Right atrium auricular region (tissue), 2 donors: ENCODE results near the gene PBX4. TPM values are rescaled to one million over a fixed set of nuclear protein-coding genes. Genes with fewer than 3 reads are reported as not detected.

ENCODE experiments used
- DNase-seq: peaks from one replicate; pipeline ENCODE4 v3.0.0-alpha.2; 2019; ENCODE audit warnings: low spot score
- H3K27ac ChIP-seq, 2 donors: fragments of 200-600 bp; sonication (generic); 1 replicate in 1 of 2; 2 replicates in 1 of 2; pipeline ENCODE4 v1.5.1; 2016 to 2019
- H3K27me3 ChIP-seq, 2 donors: fragments of 200-600 bp; sonication (generic); one replicate each; pipeline versions ENCODE4 v1.5.1 to v1.6.0; 2017 to 2019
- H3K36me3 ChIP-seq: fragments of 200-600 bp; sonication (generic); one replicate; pipeline ENCODE4 v1.5.1; 2016
- H3K4me1 ChIP-seq, 2 donors: fragments of 200-600 bp; sonication (generic); one replicate each; pipeline versions ENCODE4 v1.5.1 to v1.6.0; 2017 to 2019
- H3K4me3 ChIP-seq, 2 donors: fragments of 200-600 bp; sonication (generic); 1 replicate in 1 of 2; 2 replicates in 1 of 2; pipeline ENCODE4 v1.5.1; 2017 to 2019; ENCODE audit warnings: mild to moderate bottlenecking in 1 of 2, moderate library complexity in 1 of 2
- H3K9me3 ChIP-seq, 2 donors: fragments of 200-600 bp; sonication (generic); one replicate each; pipeline ENCODE4 v1.5.1; 2019
- total RNA-seq, 2 donors: library from RNA; depleted of rRNA; stranded (reverse); fragments of >200 nt; gene quantifications; one replicate each; pipeline ENCODE4 v1.1.0, GENCODE V29; 2016
- TF ChIP-seq, protein P1 (sequence below), 2 donors: fragments of 200-600 bp; sonication (generic); IDR thresholded peaks; one replicate each; pipeline ENCODE4 v1.5.1; 2019; ENCODE audit warnings: antibody characterized with exemption in 2 of 2

The PBX4 gene
- total RNA-seq, 2 donors from 2014 or later = not detected

DNA sequence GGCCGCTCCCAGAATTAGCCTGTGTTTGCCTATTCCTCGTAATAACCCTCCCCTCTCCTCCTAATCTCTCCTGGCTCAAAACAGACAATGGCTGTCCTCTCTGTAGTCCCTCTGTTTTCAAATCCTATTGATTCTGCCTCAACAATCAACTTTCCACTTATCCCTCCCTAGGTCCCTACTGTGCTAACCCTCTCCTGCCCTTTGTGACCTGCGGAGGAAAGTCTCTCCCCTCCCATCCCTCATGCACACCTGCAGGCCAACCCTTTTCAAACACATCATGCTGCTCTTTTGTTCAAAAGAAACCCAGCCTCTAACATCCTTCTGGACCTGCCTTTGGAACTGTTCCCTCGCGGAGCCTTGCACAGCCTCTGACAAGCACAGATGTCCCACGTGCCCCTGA, 43.1 kb downstream of the PBX4 start:
- Histone ChIP-seq H3K27me3 (no peaks in the 10 kb centered on the region), H3K27ac (no peak overlapping the region), H3K4me3 (no peak overlapping the region), H3K9me3 (no peaks in the 10 kb centered on the region), H3K36me3 (no peaks in the 10 kb centered on the region), H3K4me1 (no peaks in the 10 kb centered on the region)
- TF ChIP-seq, protein P1, sequence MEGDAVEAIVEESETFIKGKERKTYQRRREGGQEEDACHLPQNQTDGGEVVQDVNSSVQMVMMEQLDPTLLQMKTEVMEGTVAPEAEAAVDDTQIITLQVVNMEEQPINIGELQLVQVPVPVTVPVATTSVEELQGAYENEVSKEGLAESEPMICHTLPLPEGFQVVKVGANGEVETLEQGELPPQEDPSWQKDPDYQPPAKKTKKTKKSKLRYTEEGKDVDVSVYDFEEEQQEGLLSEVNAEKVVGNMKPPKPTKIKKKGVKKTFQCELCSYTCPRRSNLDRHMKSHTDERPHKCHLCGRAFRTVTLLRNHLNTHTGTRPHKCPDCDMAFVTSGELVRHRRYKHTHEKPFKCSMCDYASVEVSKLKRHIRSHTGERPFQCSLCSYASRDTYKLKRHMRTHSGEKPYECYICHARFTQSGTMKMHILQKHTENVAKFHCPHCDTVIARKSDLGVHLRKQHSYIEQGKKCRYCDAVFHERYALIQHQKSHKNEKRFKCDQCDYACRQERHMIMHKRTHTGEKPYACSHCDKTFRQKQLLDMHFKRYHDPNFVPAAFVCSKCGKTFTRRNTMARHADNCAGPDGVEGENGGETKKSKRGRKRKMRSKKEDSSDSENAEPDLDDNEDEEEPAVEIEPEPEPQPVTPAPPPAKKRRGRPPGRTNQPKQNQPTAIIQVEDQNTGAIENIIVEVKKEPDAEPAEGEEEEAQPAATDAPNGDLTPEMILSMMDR (IDR thresholded peaks at IDR 0.05) = no peak
- no peak for DNase-seq

DNA sequence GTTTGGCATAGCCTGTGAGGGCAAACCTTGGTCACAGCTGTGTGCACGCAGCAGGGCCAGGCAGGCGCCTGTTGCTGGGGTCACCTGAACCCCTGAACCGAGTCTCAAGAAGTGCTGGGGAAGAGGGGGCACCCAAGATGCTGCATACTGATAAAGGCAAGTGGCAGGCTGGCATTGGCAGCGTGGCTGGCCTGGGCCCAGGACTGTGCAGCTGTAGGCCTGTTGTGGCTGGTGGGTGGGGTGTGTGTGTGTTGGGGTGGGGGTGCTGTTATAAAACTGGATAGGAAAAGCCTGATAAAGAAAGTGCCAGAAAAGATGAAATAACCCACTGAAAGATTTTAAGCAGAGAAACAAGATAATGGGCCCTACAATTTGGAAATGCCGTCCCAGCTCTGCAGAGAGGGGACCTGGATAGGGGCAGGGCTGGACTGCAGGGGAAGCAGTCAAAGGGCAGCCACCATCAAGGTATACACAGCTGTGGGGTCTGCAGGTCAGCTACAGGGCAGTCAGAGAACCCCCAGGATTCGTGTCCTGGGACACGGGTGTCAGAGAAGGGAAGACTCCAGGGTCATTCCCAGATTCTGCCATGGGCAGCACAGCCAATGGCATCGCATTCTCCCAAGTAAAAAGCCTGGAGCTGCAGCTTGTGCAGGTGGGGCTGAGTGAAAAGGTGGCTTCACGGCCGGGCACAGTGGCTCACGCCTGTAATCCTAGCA, 47.3 kb downstream of the PBX4 start:
- no peaks in the 10 kb centered on the region for H3K9me3 ChIP-seq
- H3K36me3 ChIP-seq = no peaks in the 10 kb centered on the region
- TF ChIP-seq, protein P1 (IDR thresholded peaks at IDR 0.05) = no peak
- H3K4me1 ChIP-seq = no peaks in the 10 kb centered on the region
- no peak overlapping the region for H3K4me3 ChIP-seq
- H3K27me3 ChIP-seq = no peaks in the 10 kb centered on the region
- DNase-seq = no peak
- H3K27ac ChIP-seq = no peak overlapping the region

DNA sequence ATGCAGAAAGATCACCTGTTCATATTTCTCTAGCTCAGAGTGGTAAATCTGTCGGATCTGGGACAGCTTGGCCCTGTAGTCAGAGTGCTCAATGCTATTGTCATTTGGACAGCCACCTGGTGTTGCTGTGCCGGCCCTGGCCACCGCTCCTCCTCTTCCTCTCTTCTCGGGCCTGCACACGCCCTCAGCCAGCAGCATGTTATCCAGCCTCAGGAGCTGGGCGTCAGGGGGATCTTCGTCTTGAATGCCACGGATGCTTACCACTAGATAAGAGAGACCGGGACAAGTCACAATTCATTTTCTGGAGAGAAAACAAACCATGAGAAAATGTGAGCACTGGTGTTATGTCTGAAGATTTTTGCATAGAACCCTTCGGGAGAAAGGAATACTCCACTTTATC, 47.9 kb downstream of the PBX4 start:
- H3K4me1 ChIP-seq = no peaks in the 10 kb centered on the region
- no peak overlapping the region for H3K4me3 ChIP-seq
- no peak for DNase-seq
- TF ChIP-seq, protein P1 (IDR thresholded peaks at IDR 0.05) = no peak
- H3K27me3 ChIP-seq = no peaks in the 10 kb centered on the region
- no peaks in the 10 kb centered on the region for H3K36me3 ChIP-seq
- no peaks in the 10 kb centered on the region for H3K9me3 ChIP-seq
- no peak overlapping the region for H3K27ac ChIP-seq

DNA sequence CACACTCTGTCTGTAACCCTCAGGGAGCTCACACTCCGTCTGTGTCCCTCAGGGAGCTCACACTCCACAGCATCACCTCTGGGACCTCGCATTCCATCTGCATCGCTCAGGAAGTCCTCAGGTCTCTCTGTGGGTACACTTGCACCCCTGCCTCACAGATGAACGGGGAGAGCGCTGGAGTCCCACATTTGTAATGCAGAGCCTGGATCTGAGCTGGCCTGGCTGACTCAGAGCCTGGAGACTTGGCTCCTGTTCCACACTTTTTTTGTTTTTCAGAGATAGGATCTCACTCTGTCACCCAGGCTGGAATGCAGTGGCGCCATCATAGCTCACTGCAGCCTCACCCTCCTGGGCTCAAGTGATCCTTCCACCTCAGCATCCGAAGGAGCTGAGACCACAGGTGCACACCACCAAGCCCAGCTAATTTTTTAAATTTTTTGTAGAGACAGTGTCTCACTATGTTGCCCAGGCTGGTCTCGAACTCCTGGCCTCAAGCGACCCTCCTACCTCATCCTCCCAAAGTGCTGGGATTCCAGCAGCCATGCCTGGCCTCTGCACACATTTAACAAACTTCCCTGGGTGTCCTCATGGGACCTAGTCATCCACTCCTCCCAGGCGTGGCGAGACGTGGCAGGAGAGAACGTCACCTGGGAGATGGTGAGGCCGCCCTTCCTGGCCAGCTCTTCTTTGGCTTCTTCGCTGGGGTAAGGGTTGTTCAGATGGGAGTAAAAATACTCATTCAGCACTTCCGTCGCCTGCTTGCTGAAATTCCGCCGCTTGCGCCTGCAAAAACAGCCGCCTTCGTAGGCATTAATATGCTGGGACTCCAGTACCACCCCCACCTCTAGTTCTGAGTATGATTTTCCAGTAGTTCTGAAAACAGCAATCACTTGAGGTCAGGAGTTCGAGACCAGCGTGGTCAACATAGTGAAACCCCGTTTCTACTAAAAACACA, 49.4 kb downstream of the PBX4 start:
- TF ChIP-seq, protein P1 (IDR thresholded peaks at IDR 0.05) = no peak
- H3K27me3 ChIP-seq = no peaks in the 10 kb centered on the region
- no peaks in the 10 kb centered on the region for H3K36me3 ChIP-seq
- H3K4me3 ChIP-seq = no peak overlapping the region
- no peak overlapping the region for H3K27ac ChIP-seq
- H3K4me1 ChIP-seq = no peaks in the 10 kb centered on the region
- no peaks in the 10 kb centered on the region for H3K9me3 ChIP-seq
- no peak for DNase-seq

- Histone ChIP-seq H3K27me3 (no peaks in the 10 kb centered on the region), H3K9me3 (no peaks in the 10 kb centered on the region), H3K4me1 (no peaks in the 10 kb centered on the region), H3K4me3 (no peak overlapping the region), H3K27ac (no peak overlapping the region), H3K36me3 (no peaks in the 10 kb centered on the region)
- DNase-seq = no peak
- TF ChIP-seq, protein P1 (IDR thresholded peaks at IDR 0.05) = no peak
Measured at GRCh38 chr19:19567391-19567790, 51.1 kb downstream of the PBX4 start.
